ENCODE measurements around the gene TWNK.
A peak's percentile ranks its signal among the peaks of the same experiment; 100 is the strongest.

The TWNK gene

DNA sequence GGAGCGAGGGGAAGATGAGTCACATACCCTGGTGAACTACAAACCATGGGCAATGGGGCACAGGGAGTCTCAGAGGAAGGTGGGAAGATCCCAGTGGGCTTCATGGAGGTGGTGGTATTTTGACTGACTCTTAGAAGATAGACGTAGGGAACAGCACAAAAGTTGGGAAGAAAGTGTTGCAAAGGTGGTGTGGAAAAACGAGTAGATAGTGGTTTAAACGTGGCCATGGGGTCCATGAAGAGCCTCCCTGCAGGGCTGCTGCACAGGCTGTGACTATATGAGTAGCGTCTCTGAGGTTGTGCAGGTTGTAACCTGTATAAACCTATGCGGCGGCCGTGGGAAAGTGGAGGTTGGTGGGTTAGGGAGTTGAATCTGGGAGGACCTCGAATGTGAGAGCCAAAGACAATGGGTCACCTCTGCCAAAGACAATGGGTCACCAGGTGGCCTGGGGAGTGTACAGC lies 26.1 kb downstream of the TWNK start:
- Histone ChIP-seq H3K36me3 (ENCODE audit: control insufficient read depth in 2 of 2, insufficient read depth in 2 of 2, low read length in 2 of 2) (no peaks in the 10 kb centered on the region), H3K4me1 (ENCODE audit: control insufficient read depth, insufficient read depth, low read length) (peaks cover 31% of the 10 kb centered on the region), H3K27ac (ENCODE audit: low read length) (peak overlapping the region; percentile 58), H3K9me3 (ENCODE audit: control insufficient read depth in 2 of 2, low read length in 2 of 2) (no peaks in the 10 kb centered on the region), H3K9ac (ENCODE audit: low read length in 2 of 2) (peak overlapping the region in 1 of 2 donors; percentile 47), H3K4me3 (ENCODE audit: low read length in 2 of 2) (peak overlapping the region in 1 of 2 donors; percentile 35), H3K27me3 (ENCODE audit: control insufficient read depth in 1 of 2, insufficient read depth in 2 of 2, low read length in 2 of 2) (peaks cover 7 to 16% of the 10 kb centered on the region in 2 donors)

DNA sequence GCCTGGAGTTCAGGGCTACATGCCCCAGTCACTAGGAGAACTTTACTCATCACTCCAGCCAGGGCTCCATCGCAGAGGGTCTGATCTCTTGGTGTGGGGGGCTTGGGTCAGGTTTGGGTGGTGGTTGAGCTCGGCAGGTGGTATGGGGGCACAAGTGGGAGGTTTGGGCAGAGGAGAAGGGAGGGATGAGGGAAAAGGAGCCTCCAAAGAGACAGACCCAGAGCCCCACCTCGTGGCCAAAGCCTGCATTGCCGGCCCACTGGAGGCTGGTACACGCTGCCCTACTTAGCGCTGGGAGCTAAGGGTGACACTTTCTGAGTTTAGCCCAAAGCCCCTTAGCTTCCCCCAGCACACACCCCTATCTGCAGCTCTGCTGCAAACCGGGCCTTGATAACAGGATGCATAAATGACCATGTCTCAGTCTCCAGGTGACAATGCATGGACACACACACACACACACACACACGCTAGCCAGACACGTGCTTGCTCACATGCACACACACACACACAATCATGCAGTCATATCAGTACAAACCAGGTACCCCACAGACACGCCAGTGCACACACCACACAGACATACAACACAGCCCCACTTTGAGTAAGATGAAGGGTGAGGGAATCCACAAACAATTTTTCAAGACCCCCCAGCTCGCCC lies 27.0 kb downstream of the TWNK start:
- H3K27ac ChIP-seq (ENCODE audit: low read length), result no peak overlapping the region
- no peaks in the 10 kb centered on the region for H3K36me3 ChIP-seq (ENCODE audit: control insufficient read depth in 2 of 2, insufficient read depth in 2 of 2, low read length in 2 of 2)
- peaks cover 29% of the 10 kb centered on the region for H3K4me1 ChIP-seq (ENCODE audit: control insufficient read depth, insufficient read depth, low read length)
- H3K9me3 ChIP-seq (ENCODE audit: control insufficient read depth in 2 of 2, low read length in 2 of 2), result no peaks in the 10 kb centered on the region
- no peak overlapping the region for H3K4me3 ChIP-seq (ENCODE audit: low read length in 2 of 2)
- no peak overlapping the region for H3K9ac ChIP-seq (ENCODE audit: low read length in 2 of 2)
- peaks cover 9 to 24% of the 10 kb centered on the region in 2 donors for H3K27me3 ChIP-seq (ENCODE audit: control insufficient read depth in 1 of 2, insufficient read depth in 2 of 2, low read length in 2 of 2)

DNA sequence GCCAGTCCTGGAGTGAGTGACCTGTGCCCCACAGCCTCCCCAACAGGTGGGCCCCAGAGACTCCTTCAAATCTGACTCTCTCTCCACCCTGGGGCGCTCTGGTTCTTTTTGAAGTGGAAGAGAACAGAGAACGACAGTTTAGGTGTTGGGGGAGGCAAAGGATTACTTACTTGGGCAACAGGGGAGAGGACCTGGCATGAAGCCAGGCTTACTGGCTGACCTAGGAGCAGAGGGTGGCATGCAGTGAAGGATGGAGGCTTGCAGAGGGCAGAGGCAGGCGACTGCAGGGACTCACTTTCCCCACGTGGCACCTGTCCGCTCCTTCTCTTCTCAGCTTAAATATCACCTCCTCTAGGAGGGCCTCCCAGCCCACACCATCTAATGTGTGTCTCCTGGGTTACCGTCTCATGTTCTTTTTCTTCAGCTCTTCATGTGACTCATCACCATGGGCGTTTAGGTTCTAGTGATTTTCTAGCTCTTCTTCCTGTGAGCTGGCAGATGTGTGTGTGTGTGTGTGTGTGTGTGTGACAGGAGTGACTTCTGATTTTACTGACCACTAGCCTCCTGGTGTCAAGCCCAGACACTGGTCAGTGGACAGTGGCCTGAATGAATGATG lies 27.7 kb downstream of the TWNK start:
- Histone ChIP-seq H3K4me3 (ENCODE audit: low read length in 2 of 2) (no peak overlapping the region), H3K9me3 (ENCODE audit: control insufficient read depth in 2 of 2, low read length in 2 of 2) (no peaks in the 10 kb centered on the region), H3K27ac (ENCODE audit: low read length) (no peak overlapping the region), H3K27me3 (ENCODE audit: control insufficient read depth in 1 of 2, insufficient read depth in 2 of 2, low read length in 2 of 2) (peaks cover 9 to 24% of the 10 kb centered on the region in 2 donors), H3K9ac (ENCODE audit: low read length in 2 of 2) (no peak overlapping the region), H3K36me3 (ENCODE audit: control insufficient read depth in 2 of 2, insufficient read depth in 2 of 2, low read length in 2 of 2) (no peaks in the 10 kb centered on the region), H3K4me1 (ENCODE audit: control insufficient read depth, insufficient read depth, low read length) (peaks cover 29% of the 10 kb centered on the region)

DNA sequence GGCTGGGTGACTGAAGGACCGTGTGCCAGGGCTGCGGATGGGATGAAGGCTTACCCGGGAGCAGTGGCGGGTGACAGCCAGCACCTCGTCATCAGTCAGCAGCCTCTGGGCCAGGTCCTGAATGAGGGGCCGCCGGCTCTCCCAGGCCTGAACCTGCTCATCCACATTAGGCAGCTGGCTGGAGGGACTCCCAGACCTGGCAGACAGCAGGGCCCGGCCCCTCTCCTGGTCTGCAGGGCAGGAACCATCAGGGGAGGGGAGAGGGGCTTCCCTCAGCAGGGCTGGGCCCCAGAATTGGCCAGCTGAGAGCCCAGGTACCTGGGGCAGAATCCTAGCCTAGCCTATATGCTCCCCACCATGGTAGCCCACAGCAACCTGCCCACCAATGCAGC lies 28.2 kb downstream of the TWNK start:
- Histone ChIP-seq H3K9ac (ENCODE audit: low read length in 2 of 2) (no peak overlapping the region), H3K27me3 (ENCODE audit: control insufficient read depth in 1 of 2, insufficient read depth in 2 of 2, low read length in 2 of 2) (peaks cover 11 to 24% of the 10 kb centered on the region in 2 donors), H3K27ac (ENCODE audit: low read length) (no peak overlapping the region), H3K36me3 (ENCODE audit: control insufficient read depth in 2 of 2, insufficient read depth in 2 of 2, low read length in 2 of 2) (no peaks in the 10 kb centered on the region), H3K4me1 (ENCODE audit: control insufficient read depth, insufficient read depth, low read length) (peaks cover 29% of the 10 kb centered on the region), H3K9me3 (ENCODE audit: control insufficient read depth in 2 of 2, low read length in 2 of 2) (no peaks in the 10 kb centered on the region), H3K4me3 (ENCODE audit: low read length in 2 of 2) (no peak overlapping the region)

DNA sequence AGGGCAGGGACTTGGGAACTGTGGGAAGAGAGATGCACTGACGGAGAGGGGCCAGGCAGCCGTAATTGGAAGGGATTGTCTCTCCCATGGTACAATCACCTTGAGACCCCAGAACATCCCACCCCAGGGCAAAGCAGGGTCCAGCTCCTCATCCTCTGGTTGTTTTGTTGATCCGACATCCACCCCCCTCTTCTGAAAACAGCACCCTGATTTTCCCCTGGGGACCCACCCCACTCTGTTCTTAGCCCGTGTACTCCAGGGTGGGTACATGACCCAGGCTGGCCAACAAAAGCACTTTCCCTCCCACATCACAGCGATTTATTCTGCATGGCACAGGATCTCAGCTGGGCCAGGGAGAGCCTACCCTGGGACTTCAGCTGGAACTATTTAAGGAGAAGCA lies 29.5 kb downstream of the TWNK start:
- Histone ChIP-seq H3K27me3 (ENCODE audit: control insufficient read depth in 1 of 2, insufficient read depth in 2 of 2, low read length in 2 of 2) (peaks cover 11 to 31% of the 10 kb centered on the region in 2 donors), H3K27ac (ENCODE audit: low read length) (no peak overlapping the region), H3K9me3 (ENCODE audit: control insufficient read depth in 2 of 2, low read length in 2 of 2) (no peaks in the 10 kb centered on the region), H3K4me1 (ENCODE audit: control insufficient read depth, insufficient read depth, low read length) (peaks cover 29% of the 10 kb centered on the region), H3K36me3 (ENCODE audit: control insufficient read depth in 2 of 2, insufficient read depth in 2 of 2, low read length in 2 of 2) (no peaks in the 10 kb centered on the region), H3K4me3 (ENCODE audit: low read length in 2 of 2) (no peak overlapping the region), H3K9ac (ENCODE audit: low read length in 2 of 2) (no peak overlapping the region)

DNA sequence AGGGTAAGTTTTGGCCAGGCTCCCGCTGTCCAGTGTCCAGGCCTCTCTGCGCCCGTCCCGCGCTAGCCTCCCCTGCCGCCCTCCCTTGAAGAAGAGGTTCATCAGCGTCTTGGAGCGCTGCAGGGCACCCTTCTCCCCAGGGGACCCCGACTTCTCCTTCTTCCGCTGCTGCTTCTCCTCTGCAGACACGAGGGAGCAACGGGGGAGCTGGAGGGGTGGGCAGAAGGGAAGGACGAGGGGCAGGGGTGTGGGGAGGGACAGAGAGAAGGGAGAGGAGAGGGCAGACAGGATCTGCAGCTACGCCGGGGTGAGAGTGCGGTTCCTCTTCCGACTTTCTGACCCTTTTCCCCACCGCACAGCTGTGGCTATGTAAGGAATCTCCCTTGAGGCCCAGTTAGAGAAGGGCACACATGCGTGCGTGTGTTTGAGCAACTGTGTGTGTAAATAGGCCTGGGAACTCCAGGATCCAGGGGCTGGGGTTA lies 30.8 kb downstream of the TWNK start:
- no peak overlapping the region for H3K27ac ChIP-seq (ENCODE audit: low read length)
- no peaks in the 10 kb centered on the region for H3K36me3 ChIP-seq (ENCODE audit: control insufficient read depth in 2 of 2, insufficient read depth in 2 of 2, low read length in 2 of 2)
- peaks cover 17% of the 10 kb centered on the region for H3K4me1 ChIP-seq (ENCODE audit: control insufficient read depth, insufficient read depth, low read length)
- H3K9me3 ChIP-seq (ENCODE audit: control insufficient read depth in 2 of 2, low read length in 2 of 2), result no peaks in the 10 kb centered on the region
- no peak overlapping the region for H3K9ac ChIP-seq (ENCODE audit: low read length in 2 of 2)
- peaks cover 13 to 31% of the 10 kb centered on the region in 2 donors for H3K27me3 ChIP-seq (ENCODE audit: control insufficient read depth in 1 of 2, insufficient read depth in 2 of 2, low read length in 2 of 2)
- no peak overlapping the region for H3K4me3 ChIP-seq (ENCODE audit: low read length in 2 of 2)

DNA sequence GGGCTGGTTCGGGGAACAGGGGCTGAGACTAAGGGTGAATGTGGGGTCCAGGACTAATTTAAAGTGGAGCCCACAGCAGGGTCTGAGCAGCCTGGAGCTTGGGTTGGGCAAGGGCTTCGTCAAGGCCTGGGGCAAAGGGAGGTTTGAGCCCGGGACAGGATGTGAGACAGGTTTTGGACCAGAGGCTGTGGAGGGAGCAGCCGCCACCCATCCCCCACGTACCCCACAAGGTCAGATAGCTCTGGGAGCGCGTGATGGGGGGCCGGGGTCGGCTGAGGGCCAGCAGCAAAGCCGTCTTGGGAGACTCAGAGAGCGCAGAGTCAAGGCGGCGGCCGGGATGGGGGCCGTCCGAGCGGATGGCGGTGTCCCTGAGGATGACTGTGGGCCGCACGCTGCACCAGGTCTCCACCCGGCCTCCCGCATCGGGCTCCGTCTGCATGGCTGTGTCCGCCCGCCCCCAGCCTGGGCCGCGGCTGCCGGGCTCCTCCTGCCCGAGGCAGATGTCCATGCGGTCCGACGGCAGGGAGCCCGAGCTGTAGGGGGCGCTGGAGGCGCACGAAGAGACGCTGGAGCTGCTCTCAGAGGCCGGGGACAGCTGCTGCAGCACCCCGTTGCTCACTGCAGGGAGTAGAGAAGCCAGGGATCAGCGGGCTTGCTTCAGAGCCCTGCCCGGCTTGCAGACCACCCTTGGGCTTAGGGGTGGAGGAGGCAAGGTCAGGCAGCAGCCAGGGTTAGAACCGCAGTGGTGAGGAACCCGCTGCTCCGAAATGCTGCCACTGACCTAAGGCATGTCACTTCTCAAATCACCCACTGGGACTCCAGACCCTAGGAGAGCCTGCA lies 31.5 kb downstream of the TWNK start:
- Histone ChIP-seq H3K27ac (ENCODE audit: low read length) (no peak overlapping the region), H3K9me3 (ENCODE audit: control insufficient read depth in 2 of 2, low read length in 2 of 2) (no peaks in the 10 kb centered on the region), H3K4me3 (ENCODE audit: low read length in 2 of 2) (no peak overlapping the region), H3K9ac (ENCODE audit: low read length in 2 of 2) (no peak overlapping the region), H3K27me3 (ENCODE audit: control insufficient read depth in 1 of 2, insufficient read depth in 2 of 2, low read length in 2 of 2) (peaks cover 13 to 31% of the 10 kb centered on the region in 2 donors), H3K4me1 (ENCODE audit: control insufficient read depth, insufficient read depth, low read length) (peaks cover 11% of the 10 kb centered on the region), H3K36me3 (ENCODE audit: control insufficient read depth in 2 of 2, insufficient read depth in 2 of 2, low read length in 2 of 2) (no peaks in the 10 kb centered on the region)

DNA sequence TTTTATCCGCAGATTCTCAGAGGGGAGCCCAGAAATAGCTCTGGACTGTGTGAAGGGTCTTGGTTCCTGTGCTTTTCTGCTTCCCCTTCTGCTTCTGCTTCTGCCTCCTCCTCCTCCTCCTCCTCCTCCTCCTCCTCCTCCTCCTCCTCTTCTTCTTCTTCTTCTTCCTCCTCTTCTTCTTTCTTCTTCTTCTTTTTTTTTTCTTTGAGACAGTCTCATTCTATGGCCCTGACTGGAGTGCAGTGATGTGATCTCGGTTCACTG lies 32.0 kb downstream of the TWNK start:
- Histone ChIP-seq H3K27ac (ENCODE audit: low read length) (no peak overlapping the region), H3K9ac (ENCODE audit: low read length in 2 of 2) (no peak overlapping the region), H3K36me3 (ENCODE audit: control insufficient read depth in 2 of 2, insufficient read depth in 2 of 2, low read length in 2 of 2) (no peaks in the 10 kb centered on the region), H3K4me3 (ENCODE audit: low read length in 2 of 2) (no peak overlapping the region), H3K27me3 (ENCODE audit: control insufficient read depth in 1 of 2, insufficient read depth in 2 of 2, low read length in 2 of 2) (peaks cover 13 to 31% of the 10 kb centered on the region in 2 donors), H3K4me1 (ENCODE audit: control insufficient read depth, insufficient read depth, low read length) (peaks cover 6% of the 10 kb centered on the region), H3K9me3 (ENCODE audit: control insufficient read depth in 2 of 2, low read length in 2 of 2) (no peaks in the 10 kb centered on the region)

DNA sequence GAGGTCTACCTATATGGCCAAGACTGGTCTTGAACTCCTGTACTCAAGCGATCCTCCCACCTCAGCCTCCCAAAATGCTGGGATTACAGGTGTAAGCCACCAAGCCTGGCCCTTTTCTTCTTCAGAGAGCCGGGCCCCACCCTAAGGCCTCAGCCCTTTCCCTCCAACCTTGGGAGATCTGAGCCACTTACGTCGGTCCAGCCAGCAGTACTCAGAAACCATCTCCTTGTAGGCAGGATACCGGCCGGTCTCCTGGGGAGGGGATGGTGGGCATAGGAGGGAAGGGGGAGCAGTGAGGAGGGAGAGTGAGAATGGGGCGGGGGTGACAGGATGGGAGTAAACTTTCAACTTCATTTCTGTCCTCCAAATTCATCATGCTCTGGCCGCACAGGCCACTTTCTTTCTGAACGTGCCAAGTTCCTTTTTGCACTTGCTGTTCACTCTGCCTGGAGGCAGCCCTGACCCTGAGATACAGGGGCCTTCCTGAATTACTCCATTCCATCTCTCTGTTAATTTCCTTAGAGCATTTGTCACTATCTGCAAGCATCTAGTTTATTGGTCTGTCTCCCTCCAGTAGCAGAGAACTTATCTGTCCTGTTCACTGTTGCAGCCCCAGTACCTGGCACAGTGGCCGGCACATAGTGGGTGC lies 33.2 kb downstream of the TWNK start:
- H3K27me3 ChIP-seq (ENCODE audit: control insufficient read depth in 1 of 2, insufficient read depth in 2 of 2, low read length in 2 of 2), result peaks cover 13 to 30% of the 10 kb centered on the region in 2 donors

DNA sequence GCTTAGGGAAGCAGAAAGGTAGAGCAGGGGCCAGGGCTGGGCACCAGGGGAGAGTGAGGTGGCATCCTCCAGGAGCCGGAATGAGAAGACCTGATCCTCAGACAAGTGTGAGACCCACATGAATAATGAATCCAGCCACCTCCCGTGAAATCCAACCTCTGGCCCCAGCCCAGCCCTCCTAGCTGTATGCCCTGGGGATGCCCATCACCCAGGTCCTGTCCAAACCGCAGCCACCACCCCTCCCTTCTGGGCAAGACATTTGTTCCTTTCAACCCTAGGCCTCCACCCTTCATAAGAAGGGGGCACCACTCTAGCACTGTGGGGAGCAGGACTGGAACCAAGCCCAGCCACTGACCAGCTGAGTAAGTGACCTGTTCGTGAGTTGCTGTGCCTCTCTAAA lies 33.9 kb downstream of the TWNK start:
- H3K27ac ChIP-seq (ENCODE audit: low read length), result no peak overlapping the region
- peaks cover 11 to 27% of the 10 kb centered on the region in 2 donors for H3K27me3 ChIP-seq (ENCODE audit: control insufficient read depth in 1 of 2, insufficient read depth in 2 of 2, low read length in 2 of 2)
- H3K9ac ChIP-seq (ENCODE audit: low read length in 2 of 2), result no peak overlapping the region
- no peaks in the 10 kb centered on the region for H3K36me3 ChIP-seq (ENCODE audit: control insufficient read depth in 2 of 2, insufficient read depth in 2 of 2, low read length in 2 of 2)
- no peaks in the 10 kb centered on the region for H3K9me3 ChIP-seq (ENCODE audit: control insufficient read depth in 2 of 2, low read length in 2 of 2)
- H3K4me3 ChIP-seq (ENCODE audit: low read length in 2 of 2), result no peak overlapping the region
- peaks cover 3% of the 10 kb centered on the region for H3K4me1 ChIP-seq (ENCODE audit: control insufficient read depth, insufficient read depth, low read length)

More for the DNA sequence above, 33.2 kb downstream of the TWNK start:
- Histone ChIP-seq H3K27ac (ENCODE audit: low read length) (no peak overlapping the region), H3K4me3 (ENCODE audit: low read length in 2 of 2) (no peak overlapping the region), H3K36me3 (ENCODE audit: control insufficient read depth in 2 of 2, insufficient read depth in 2 of 2, low read length in 2 of 2) (no peaks in the 10 kb centered on the region), H3K9ac (ENCODE audit: low read length in 2 of 2) (no peak overlapping the region), H3K9me3 (ENCODE audit: control insufficient read depth in 2 of 2, low read length in 2 of 2) (no peaks in the 10 kb centered on the region), H3K4me1 (ENCODE audit: control insufficient read depth, insufficient read depth, low read length) (peaks cover 3% of the 10 kb centered on the region)

All from stomach smooth muscle (tissue), 2 donors.